Omental fat pad (tissue), 4 donors: ENCODE measurements around the gene MGAT2. TPM values are rescaled to one million over a fixed set of nuclear protein-coding genes. Genes with fewer than 3 reads are reported as not detected.
"Not testable (repeated sequence)": the region's sequence is repeated elsewhere in the genome, so short reads cannot be mapped to it uniquely, and the experiment has no call there.

Experiments used
- ATAC-seq: fragments of 150-250 bp; one replicate; pipeline ENCODE4 v1.9.1; 2016; ENCODE audit warnings: mild to moderate bottlenecking, moderate library complexity; ENCODE audit not compliant: low FRiP score
- DNase-seq: peaks from one replicate; pipeline ENCODE4 v3.0.0-alpha.2; 2019; ENCODE audit warnings: low spot score
- CTCF ChIP-seq, 3 donors: fragments of 450-650 bp; IDR thresholded peaks; one replicate each; pipeline ENCODE4 v1.5.1; 2016 to 2017; ENCODE audit warnings: antibody characterized with exemption in 3 of 3, mild to moderate bottlenecking in 3 of 3, moderate library complexity in 2 of 3
- total RNA-seq, 4 donors: library from RNA; depleted of rRNA; stranded (reverse); fragments of >200 nt; gene quantifications; one replicate each; pipeline ENCODE4 v1.1.0, GENCODE V29; 2016

The MGAT2 gene
- total RNA-seq, 4 donors from 2014 or later = 32.3 to 70.6 (median 36.5) TPM

GRCh38 chr14:49640540-49641417, 20.2 kb downstream of the MGAT2 start:
- no peak for TF ChIP-seq CTCF (IDR thresholded peaks at IDR 0.05)
- ATAC-seq = no peak
- no peak for DNase-seq

- TF ChIP-seq CTCF (IDR thresholded peaks at IDR 0.05) = no peak
- ATAC-seq (no peak), DNase-seq (no peak)
Measured at GRCh38 chr14:49641697-49642129, 21.1 kb downstream of the MGAT2 start.

- TF ChIP-seq CTCF (IDR thresholded peaks at IDR 0.05) = no peak
- DNase-seq (no peak), ATAC-seq (no peak)
Measured at GRCh38 chr14:49642163-49642562, 21.6 kb downstream of the MGAT2 start.

- DNase-seq (no peak), ATAC-seq (no peak)
- no peak for TF ChIP-seq CTCF (IDR thresholded peaks at IDR 0.05)
Measured at GRCh38 chr14:49653508-49653907, 32.9 kb downstream of the MGAT2 start.

GRCh38 chr14:49654511-49654910, 33.9 kb downstream of the MGAT2 start:
- ATAC-seq (no peak), DNase-seq (no peak)
- TF ChIP-seq CTCF (IDR thresholded peaks at IDR 0.05) = no peak

GRCh38 chr14:49657500-49657899, 36.9 kb downstream of the MGAT2 start:
- ATAC-seq, DNase-seq: not testable (repeated sequence)

- TF ChIP-seq CTCF (IDR thresholded peaks at IDR 0.05) = no peak
- no peak for ATAC-seq
- no peak for DNase-seq
Measured at GRCh38 chr14:49659526-49660455, 39.2 kb downstream of the MGAT2 start.
